22Rv1 (cell line): Measurements from ENCODE around the gene ZCCHC7.

ENCODE experiments used
- ZFX ChIP-seq: fragments of 450-650 bp; IDR thresholded peaks from 2 replicates; pipeline ENCODE4 v1.6.1; 2017; ENCODE audit warnings: antibody characterized with exemption, borderline replicate concordance
- TF ChIP-seq, protein P1 (sequence below): fragments of 450-650 bp; IDR thresholded peaks from 2 replicates; pipeline ENCODE4 v1.5.1; 2017; ENCODE audit warnings: mild to moderate bottlenecking

DNA sequence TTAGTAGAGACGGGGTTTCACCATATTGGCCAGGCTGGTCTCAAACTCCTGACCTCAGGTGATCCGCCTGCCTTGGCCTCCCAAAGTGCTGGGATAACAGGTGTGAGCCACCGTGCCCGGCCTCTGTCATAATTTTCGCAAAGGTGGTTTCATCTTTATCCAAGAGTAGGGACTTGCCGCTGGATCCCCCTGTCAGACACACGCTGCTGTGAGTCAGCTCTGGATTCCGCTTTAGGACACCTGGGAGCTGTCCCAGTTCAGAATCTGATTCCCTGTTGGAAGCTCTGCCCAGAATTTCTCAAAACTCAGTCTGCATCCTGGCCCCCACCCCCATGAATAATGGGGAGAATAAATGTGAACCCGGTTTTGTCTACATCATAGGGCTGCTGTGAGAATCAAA lies 284.2 kb downstream of the ZCCHC7 start:
- TF ChIP-seq, protein P1, sequence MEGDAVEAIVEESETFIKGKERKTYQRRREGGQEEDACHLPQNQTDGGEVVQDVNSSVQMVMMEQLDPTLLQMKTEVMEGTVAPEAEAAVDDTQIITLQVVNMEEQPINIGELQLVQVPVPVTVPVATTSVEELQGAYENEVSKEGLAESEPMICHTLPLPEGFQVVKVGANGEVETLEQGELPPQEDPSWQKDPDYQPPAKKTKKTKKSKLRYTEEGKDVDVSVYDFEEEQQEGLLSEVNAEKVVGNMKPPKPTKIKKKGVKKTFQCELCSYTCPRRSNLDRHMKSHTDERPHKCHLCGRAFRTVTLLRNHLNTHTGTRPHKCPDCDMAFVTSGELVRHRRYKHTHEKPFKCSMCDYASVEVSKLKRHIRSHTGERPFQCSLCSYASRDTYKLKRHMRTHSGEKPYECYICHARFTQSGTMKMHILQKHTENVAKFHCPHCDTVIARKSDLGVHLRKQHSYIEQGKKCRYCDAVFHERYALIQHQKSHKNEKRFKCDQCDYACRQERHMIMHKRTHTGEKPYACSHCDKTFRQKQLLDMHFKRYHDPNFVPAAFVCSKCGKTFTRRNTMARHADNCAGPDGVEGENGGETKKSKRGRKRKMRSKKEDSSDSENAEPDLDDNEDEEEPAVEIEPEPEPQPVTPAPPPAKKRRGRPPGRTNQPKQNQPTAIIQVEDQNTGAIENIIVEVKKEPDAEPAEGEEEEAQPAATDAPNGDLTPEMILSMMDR: no peak
- no peak for TF ChIP-seq ZFX
